Brain pericyte (primary cell): ENCODE data around the gene SCAMP2.

ENCODE experiments used
- DNase-seq: peaks from one replicate; pipeline ENCODE4 v3.0.0-alpha.2; 2012; ENCODE audit warnings: low read depth, low spot score

SCAMP2 gene

GRCh38 chr15:74795966-74796625, 77.1 kb downstream of the SCAMP2 start:
- DNase-seq, result no peak

- DNase-seq, result no peak
These were observed 78.2 kb downstream of the SCAMP2 start for GRCh38 chr15:74794970-74795349.

- no peak for DNase-seq
These were observed 78.8 kb downstream of the SCAMP2 start for GRCh38 chr15:74794248-74794969.
